H1 (cell line): ENCODE measurements around the gene PNMA1. TPM values are rescaled to one million over a fixed set of nuclear protein-coding genes. Genes with fewer than 3 reads are reported as not detected.
A peak's percentile ranks its signal among the peaks of the same experiment; 100 is the strongest.

ENCODE experiments used
- CTCF ChIA-PET: fragments of 300-600 bp; sonication (Branson Sonifier 250); formaldehyde crosslinking; loops from one replicate; lab custom pipeline; 2021; ENCODE audit not compliant: partially characterized antibody; lab: Charles Lee
- POLR2A ChIA-PET: fragments of 300-600 bp; sonication (Branson Sonifier 250); formaldehyde crosslinking; loops from one replicate; lab custom pipeline; 2021; ENCODE audit warnings: inconsistent platforms; ENCODE audit not compliant: partially characterized antibody; lab: Charles Lee
- DNase-seq, 2 experiments: peaks; one replicate each; pipeline versions ENCODE4 v3.0.0 to v3.0.0-alpha.2; 2010 to 2022; ENCODE audit warnings: low spot score in 2 of 2, low read depth in 1 of 2, mixed read lengths in 1 of 2
- FAIRE-seq: peaks from 2 replicates; lab custom pipeline; 2011; peaks lifted over from hg19 to GRCh38; lab: Jason Lieb, UNC
- H2AFZ ChIP-seq: 2 replicates; pipeline ENCODE4 v1.8.1; 2012; ENCODE audit warnings: low read length, inconsistent platforms
- H2AK5ac ChIP-seq: 2 replicates; pipeline ENCODE4 v1.6.1; 2013; ENCODE audit warnings: low read depth, low read length
- H2BK120ac ChIP-seq: replicated peaks from 2 replicates; pipeline ENCODE3; 2013; ENCODE audit warnings: low read depth, low read length, inconsistent platforms
- H2BK12ac ChIP-seq: 2 replicates; pipeline ENCODE4 v1.6.1; 2013; ENCODE audit warnings: low read depth, low read length
- H2BK15ac ChIP-seq: 2 replicates; pipeline ENCODE4 v1.6.1; 2013; ENCODE audit warnings: low read length
- H2BK20ac ChIP-seq: 2 replicates; pipeline ENCODE4 v1.6.1; 2013; ENCODE audit warnings: low read length
- H2BK5ac ChIP-seq: 2 replicates; pipeline ENCODE4 v1.6.1; 2013; ENCODE audit warnings: low read depth, low read length
- H3K14ac ChIP-seq: 2 replicates; pipeline ENCODE4 v1.6.1; 2013; ENCODE audit warnings: inconsistent platforms; ENCODE audit not compliant: insufficient read length
- H3K18ac ChIP-seq: 2 replicates; pipeline ENCODE4 v1.6.1; 2013; ENCODE audit warnings: low read length; ENCODE audit errors: extremely low read depth
- H3K23ac ChIP-seq: 2 replicates; pipeline ENCODE4 v1.6.1; 2013; ENCODE audit warnings: inconsistent platforms; ENCODE audit not compliant: insufficient read length
- H3K23me2 ChIP-seq: 2 replicates; pipeline ENCODE4 v1.6.1; 2013; ENCODE audit warnings: low read depth, low read length
- H3K27ac ChIP-seq: 2 replicates; pipeline ENCODE4 v1.6.1; 2011; ENCODE audit warnings: low read depth, low read length, inconsistent platforms
- H3K27me3 ChIP-seq, 4 experiments: replicated peaks in 1 of 4; 1 replicate in 1 of 4; 2 replicates in 3 of 4; pipeline versions ENCODE4 v1.6.1 to v1.8.1; 2011 to 2013; ENCODE audit warnings: low read length in 3 of 4, mild to moderate bottlenecking in 3 of 4, inconsistent platforms in 2 of 4, mixed read lengths in 2 of 4, moderate library complexity in 1 of 4; ENCODE audit not compliant: control insufficient read depth in 3 of 4, insufficient read depth in 3 of 4; ENCODE audit errors: extremely low read depth in 1 of 4
- H3K36me3 ChIP-seq, 4 experiments: 2 replicates each; pipeline versions ENCODE4 v1.6.1 to v1.8.1; 2011 to 2013; ENCODE audit warnings: mild to moderate bottlenecking in 4 of 4, low read length in 3 of 4, moderate library complexity in 2 of 4, control low read depth in 1 of 4, inconsistent platforms in 1 of 4; ENCODE audit not compliant: insufficient read depth in 4 of 4, control insufficient read depth in 2 of 4
- H3K4ac ChIP-seq: replicated peaks from 2 replicates; pipeline ENCODE3; 2013; ENCODE audit warnings: low read length, low read depth, mixed read lengths, inconsistent platforms; ENCODE audit not compliant: insufficient read length
- H3K4me1 ChIP-seq, 4 experiments: replicated peaks in 1 of 4; 1 replicate in 1 of 4; 2 replicates in 3 of 4; pipeline versions ENCODE4 v1.6.1 to v1.8.1; 2011 to 2013; ENCODE audit warnings: low read length in 3 of 4, inconsistent platforms in 2 of 4, mixed read lengths in 1 of 4; ENCODE audit not compliant: insufficient read depth in 4 of 4, control insufficient read depth in 3 of 4
- H3K4me2 ChIP-seq, 2 experiments: 2 replicates each; pipeline versions ENCODE4 v1.6.1 to v1.8.1; 2011 to 2013; ENCODE audit warnings: low read depth in 2 of 2, low read length in 2 of 2, control low read depth in 1 of 2, inconsistent platforms in 1 of 2, mild to moderate bottlenecking in 1 of 2; ENCODE audit not compliant: insufficient read depth in 1 of 2
- H3K4me3 ChIP-seq, 4 experiments: fragments of 200-600, 300-600 bp in 1 of 4; sonication (generic), shearing (Covaris generic), sonication (Bioruptor Twin) in 1 of 4; 2 replicates each; pipeline versions ENCODE4 v1.5.1 to v1.8.1; 2011 to 2016; ENCODE audit warnings: low read length in 4 of 4, low read depth in 3 of 4, control low read depth in 2 of 4, inconsistent platforms in 2 of 4, mild to moderate bottlenecking in 2 of 4, mixed read lengths in 1 of 4, moderate library complexity in 1 of 4; ENCODE audit not compliant: insufficient read depth in 2 of 4; ENCODE audit errors: extremely low read depth in 1 of 4
- H3K56ac ChIP-seq: replicated peaks from 2 replicates; pipeline ENCODE3; 2013; ENCODE audit warnings: low read depth, mild to moderate bottlenecking, mixed read lengths, low read length, inconsistent platforms; ENCODE audit not compliant: insufficient read length
- H3K79me1 ChIP-seq: 2 replicates; pipeline ENCODE4 v1.6.1; 2013; ENCODE audit warnings: low read depth, low read length, control low read depth
- H3K79me2 ChIP-seq, 2 experiments: 2 replicates each; pipeline versions ENCODE4 v1.6.1 to v1.8.1; 2012 to 2013; ENCODE audit warnings: low read length in 2 of 2, mild to moderate bottlenecking in 2 of 2, inconsistent platforms in 1 of 2; ENCODE audit not compliant: insufficient read depth in 2 of 2, control insufficient read depth in 1 of 2
- H3K9ac ChIP-seq, 4 experiments: replicated peaks in 1 of 4; 1 replicate in 1 of 4; 2 replicates in 3 of 4; pipeline versions ENCODE4 v1.6.1 to v1.8.1; 2011 to 2013; ENCODE audit warnings: low read depth in 3 of 4, low read length in 3 of 4, control low read depth in 2 of 4, mild to moderate bottlenecking in 2 of 4, moderate library complexity in 2 of 4, inconsistent platforms in 1 of 4; ENCODE audit errors: extremely low read depth in 1 of 4
- H3K9me3 ChIP-seq, 2 experiments: 2 replicates each; pipeline versions ENCODE4 v1.6.1 to v1.8.1; 2012 to 2013; ENCODE audit warnings: mild to moderate bottlenecking in 2 of 2, moderate library complexity in 2 of 2, control low read depth in 1 of 2, inconsistent platforms in 1 of 2, low read depth in 1 of 2, low read length in 1 of 2, mixed read lengths in 1 of 2; ENCODE audit not compliant: insufficient read depth in 2 of 2
- H4K20me1 ChIP-seq, 2 experiments: replicated peaks in 1 of 2; 2 replicates each; pipeline versions ENCODE3 to v1.8.1; 2011 to 2013; ENCODE audit warnings: inconsistent platforms in 2 of 2, low read length in 2 of 2, mild to moderate bottlenecking in 1 of 2; ENCODE audit not compliant: insufficient read depth in 2 of 2, control insufficient read depth in 1 of 2
- H4K5ac ChIP-seq: 2 replicates; pipeline ENCODE4 v1.6.1; 2013; ENCODE audit warnings: low read length, low read depth, mixed read lengths, inconsistent platforms; ENCODE audit not compliant: insufficient read length
- H4K8ac ChIP-seq: 2 replicates; pipeline ENCODE4 v1.8.0; 2013; ENCODE audit warnings: mild to moderate bottlenecking, moderate library complexity, low read length, inconsistent platforms; ENCODE audit not compliant: insufficient read depth; ENCODE audit errors: extremely low read depth
- H4K91ac ChIP-seq: replicated peaks from 2 replicates; pipeline ENCODE3; 2013; ENCODE audit warnings: low read length, mixed read lengths, inconsistent platforms; ENCODE audit not compliant: insufficient read length
- MAFK ChIP-seq: IDR thresholded peaks from 2 replicates; pipeline ENCODE4 v1.6.1; 2012; ENCODE audit warnings: low read depth, mild to moderate bottlenecking, improper control_type of control experiment, low read length
- NRF1 ChIP-seq: IDR thresholded peaks from 2 replicates; pipeline ENCODE4 v1.6.1; 2011; ENCODE audit warnings: mild to moderate bottlenecking, low read depth, low read length, improper control_type of control experiment
- POLR2AphosphoS5 ChIP-seq: IDR thresholded peaks from 2 replicates; pipeline ENCODE4 v1.6.1; 2011; ENCODE audit warnings: low read depth, low read length
- RXRA ChIP-seq: IDR thresholded peaks from 2 replicates; pipeline ENCODE4 v1.6.1; 2011; ENCODE audit warnings: low read depth, mild to moderate bottlenecking, low read length, moderate library complexity; ENCODE audit not compliant: insufficient read depth
- SIN3A ChIP-seq, 2 experiments: IDR thresholded peaks in 1 of 2; conservative IDR thresholded peaks in 1 of 2; 2 replicates each; pipeline ENCODE4 v1.6.1; 2011 to 2012; ENCODE audit warnings: low read length in 2 of 2, improper control_type of control experiment in 1 of 2, low read depth in 1 of 2, mild to moderate bottlenecking in 1 of 2
- SIRT6 ChIP-seq: IDR thresholded peaks from one replicate; pipeline ENCODE4 v1.7.1; 2012; ENCODE audit warnings: low read length, inconsistent platforms
- TAF1 ChIP-seq: IDR thresholded peaks from 2 replicates; pipeline ENCODE4 v1.6.1; 2011; ENCODE audit warnings: mild to moderate bottlenecking, low read depth, low read length
- TBP ChIP-seq: IDR thresholded peaks from 2 replicates; pipeline ENCODE4 v1.6.1; 2011; ENCODE audit warnings: low read depth, low read length, improper control_type of control experiment
- WGBS, 2 experiments: shearing (Covaris generic) in 1 of 2; methylation state at CpG; one replicate each; pipeline versions ENCODE4 v1.1.6 to v1.1.7; 2013 to 2015; ENCODE audit warnings: low lambda C conversion rate in 2 of 2, mixed read lengths in 2 of 2, inconsistent platforms in 1 of 2, low coverage in 1 of 2, missing lambda C conversion rate in 1 of 2; ENCODE audit not compliant: insufficient replicate concordance in 2 of 2, insufficient coverage in 1 of 2, insufficient read length in 1 of 2; ENCODE audit errors: extremely low coverage in 1 of 2, missing lambda C conversion rate in 1 of 2; 5-methylcytosine and 5-hydroxymethylcytosine counted together
- polyA plus RNA-seq, 7 experiments: library from polyadenylated mRNA; depleted of rRNA in 3 of 7; stranded (reverse) in 5 of 7; unstranded in 2 of 7; fragments of >200 nt in 5 of 7; fragments of 200-250 nt in 2 of 7; gene quantifications; 1 replicate in 5 of 7; 2 replicates in 1 of 7; 4 replicates in 1 of 7; pipeline versions ENCODE4 v1.2.1 to v1.2.3, GENCODE V29; 2011 to 2013; ENCODE audit warnings: missing spikeins in 2 of 7, mixed read lengths in 2 of 7
- total RNA-seq: library from RNA; stranded (reverse); fragmentation: NEBNext Ultra II Directional; extraction: Animal tissue kit (Norgen Biotek cat#: 25700); gene quantifications from 2 replicates; pipeline ENCODE4 v1.2.1, GENCODE V29; 2021
- TF ChIP-seq, protein P1 (sequence below): IDR thresholded peaks from 2 replicates; pipeline ENCODE4 v1.6.1; 2012; ENCODE audit warnings: inconsistent platforms

Gene PNMA1
- total and polyA plus RNA-seq, 2 of the 8 experiments (the other 6 are each of a cell fraction or from before 2014, with no cell fraction given) = 15.8 to 52.7 TPM

DNA sequence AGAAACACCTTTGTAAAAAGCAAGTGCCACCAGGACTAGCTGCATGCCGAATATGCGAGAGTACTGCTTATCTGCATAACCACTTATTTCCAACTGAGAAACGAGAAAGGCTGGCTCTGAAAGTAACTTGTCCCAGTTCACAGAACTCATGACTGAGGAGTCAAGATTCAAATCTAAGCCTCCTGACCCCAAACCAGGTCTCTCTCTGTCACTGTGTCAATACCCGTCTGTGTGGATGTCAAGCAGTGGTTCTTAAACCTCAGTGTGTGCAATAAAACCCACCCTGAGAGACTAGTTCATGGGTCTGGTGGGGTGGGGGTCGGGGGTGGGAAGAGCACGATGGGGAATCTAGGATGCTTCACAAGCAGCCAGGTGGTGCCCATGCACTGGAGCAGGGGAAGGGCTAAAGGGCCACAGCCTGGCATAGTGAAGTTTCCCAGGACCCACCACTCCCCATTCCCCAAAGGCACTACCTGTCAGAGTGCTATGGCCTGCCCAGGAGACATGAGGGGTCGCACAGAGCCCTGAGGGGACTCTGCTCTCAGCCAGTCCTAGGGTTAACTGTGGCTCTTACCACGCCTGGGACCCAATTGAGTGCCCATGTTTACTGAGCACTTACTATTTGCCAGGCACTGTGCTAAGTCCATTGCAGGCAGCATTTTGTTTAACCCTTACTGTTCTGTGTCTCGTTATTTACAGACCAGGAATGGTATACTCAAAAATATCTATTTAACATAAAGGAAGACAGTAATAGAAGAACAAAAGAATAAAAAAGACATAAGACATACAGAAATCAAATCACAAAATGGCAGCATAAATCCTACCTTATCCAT, 33.4 kb upstream of the PNMA1 start:
- no peaks in the 10 kb centered on the region for H3K9me3 ChIP-seq
- H4K8ac ChIP-seq = no peak overlapping the region
- no peak overlapping the region for H3K18ac ChIP-seq
- no peak overlapping the region for H2BK15ac ChIP-seq
- H3K9ac ChIP-seq = no peak overlapping the region
- peak overlapping the region; percentile 13 to 43; a peak in 3 of 4 replicates for H3K4me2 ChIP-seq
- FAIRE-seq (no peak), DNase-seq (no peak)
- no peak overlapping the region for H3K23ac ChIP-seq
- ChIA-PET POLR2A (interaction anchor here (0.9 to 2.4 kb wide), 3 partner anchors 7 to 18 kb away, joined by 3 to 10 read pairs (median 5); no protein-coding TSS in a partner anchor), CTCF (interaction anchor here (0.6 to 11.1 kb wide), 13 partner anchors 7 to 1580 kb away, joined by 3 to 198 read pairs (median 10); a partner anchor contains a TSS)
- H3K79me1 ChIP-seq = peaks cover 15% of the 10 kb centered on the region
- H3K4me1 ChIP-seq = peaks cover 13 to 32% (median 18%) of the 10 kb centered on the region in 4 experiments
- H2BK120ac ChIP-seq = no peak overlapping the region
- H3K27ac ChIP-seq = no peak overlapping the region
- peaks cover 0 to 57% of the 10 kb centered on the region in 2 experiments; a peak in 3 of 4 replicates for H3K79me2 ChIP-seq
- no peak overlapping the region for H2BK12ac ChIP-seq
- no peak overlapping the region for H4K91ac ChIP-seq
- no peak overlapping the region for H2BK5ac ChIP-seq
- no peak overlapping the region for H3K4ac ChIP-seq
- no peak overlapping the region for H3K56ac ChIP-seq
- H4K5ac ChIP-seq = no peak overlapping the region
- 68% methylated on average over 8 of the region's 9 CpGs; no CpG with 5 or more reads in 1 of the 2 experiments for WGBS, 2 experiments
- H4K20me1 ChIP-seq = peaks cover 5 to 9% of the 10 kb centered on the region in 2 experiments
- H3K4me3 ChIP-seq = no peak overlapping the region
- H2AFZ ChIP-seq = no peak overlapping the region
- H3K36me3 ChIP-seq = no peaks in the 10 kb centered on the region
- H2AK5ac ChIP-seq = no peak overlapping the region
- H3K14ac ChIP-seq = no peak overlapping the region
- H2BK20ac ChIP-seq = no peak overlapping the region
- TF ChIP-seq NRF1 (no peak), SIRT6 (no peak), TBP (no peak), RXRA (no peak), POLR2AphosphoS5 (no peak), MAFK (no peak), SIN3A (conservative IDR thresholded peaks at IDR 0.05 in 1 of 2, IDR thresholded peaks at IDR 0.05 in 1 of 2; ENCODE audit: low read depth in 1 of 2, low read length in 2 of 2) (no peak), TAF1 (no peak)
- TF ChIP-seq, protein P1, sequence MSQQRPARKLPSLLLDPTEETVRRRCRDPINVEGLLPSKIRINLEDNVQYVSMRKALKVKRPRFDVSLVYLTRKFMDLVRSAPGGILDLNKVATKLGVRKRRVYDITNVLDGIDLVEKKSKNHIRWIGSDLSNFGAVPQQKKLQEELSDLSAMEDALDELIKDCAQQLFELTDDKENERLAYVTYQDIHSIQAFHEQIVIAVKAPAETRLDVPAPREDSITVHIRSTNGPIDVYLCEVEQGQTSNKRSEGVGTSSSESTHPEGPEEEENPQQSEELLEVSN = no peak
- H3K23me2 ChIP-seq = no peaks in the 10 kb centered on the region
- H3K27me3 ChIP-seq = no peaks in the 10 kb centered on the region
